HCT116 (cell line): ENCODE results near the gene PTPRO. TPM values are rescaled to one million over a fixed set of nuclear protein-coding genes. Genes with fewer than 3 reads are reported as not detected.

ENCODE experiments used
- ATAC-seq: fragments of 200-7000 bp; cut with Tn5 transposase; 2 replicates; pipeline ENCODE4 v1.9.1; 2020; ENCODE audit warnings: mild to moderate bottlenecking, moderate library complexity
- BruUV-seq: library from RNA; stranded (reverse); fragments of 400-500 nt; replicated peaks from 2 replicates; lab custom pipeline; 2021; lab: Mats Ljungman, UMichigan
- CTCF ChIA-PET: fragments of 300-600 bp; sonication (Branson Sonifier 250); formaldehyde crosslinking; loops from one replicate; lab custom pipeline; 2021; ENCODE audit warnings: antibody characterized with exemption; lab: Charles Lee
- POLR2A ChIA-PET: fragments of 300-600, 350-600 bp; sonication (Branson Sonifier 250); formaldehyde crosslinking; loops from one replicate; lab custom pipeline; 2021; ENCODE audit warnings: antibody characterized with exemption; lab: Charles Lee
- RAD21 ChIA-PET, 2 experiments: fragments of 300-600 bp; sonication (Branson Sonifier 250); formaldehyde crosslinking; loops; one replicate each; lab custom pipeline; 2023; ENCODE audit warnings: low total read pairs in 2 of 2; ENCODE audit not compliant: uncharacterized antibody in 2 of 2, unreplicated experiment in 2 of 2, low non-redundant PET in 1 of 2; lab: Charles Lee
- DNase-seq: peaks from one replicate; pipeline ENCODE4 v3.0.0-alpha.2; 2010; ENCODE audit warnings: low read depth, low spot score
- H2AFZ ChIP-seq: fragments of 200-600 bp; shearing (Covaris generic), sonication (generic); 2 replicates; pipeline ENCODE4 v1.6.1; 2017; ENCODE audit warnings: low read depth, mixed run types, mixed read lengths, antibody characterized with exemption, low read length; ENCODE audit not compliant: poor library complexity, severe bottlenecking
- H3K27ac ChIP-seq: 2 replicates; pipeline ENCODE4 v1.5.1; 2012; ENCODE audit warnings: low read depth, low read length
- H3K27me3 ChIP-seq: fragments of 200-600 bp; sonication (generic); 2 replicates; pipeline ENCODE4 v1.6.1; 2016; ENCODE audit warnings: mixed run types, low read length, mixed read lengths; ENCODE audit not compliant: insufficient read depth
- H3K36me3 ChIP-seq, 2 experiments: fragments of 200-500 bp in 1 of 2; fragments of 200-600 bp in 1 of 2; sonication (Bioruptor generic) in 1 of 2; sonication (generic) in 1 of 2; 2 replicates each; pipeline versions ENCODE4 v1.5.1 to v1.6.1; 2014 to 2016; ENCODE audit warnings: low read length in 2 of 2, inconsistent platforms in 1 of 2, mixed read lengths in 1 of 2, mixed run types in 1 of 2; ENCODE audit not compliant: insufficient read depth in 2 of 2, control insufficient read depth in 1 of 2
- H3K4me1 ChIP-seq, 2 experiments: fragments of 200-600 bp in 1 of 2; sonication (generic) in 1 of 2; 2 replicates each; pipeline versions ENCODE4 v1.5.1 to v1.6.1; 2012 to 2017; ENCODE audit warnings: low read length in 2 of 2, inconsistent platforms in 1 of 2, mild to moderate bottlenecking in 1 of 2, mixed read lengths in 1 of 2, mixed run types in 1 of 2, moderate library complexity in 1 of 2; ENCODE audit not compliant: insufficient read depth in 2 of 2, control insufficient read depth in 1 of 2
- H3K4me2 ChIP-seq: fragments of 200-600 bp; sonication (generic); 2 replicates; pipeline ENCODE4 v1.6.1; 2017; ENCODE audit warnings: mixed run types, low read length, mixed read lengths
- H3K4me3 ChIP-seq, 2 experiments: fragments of 200-600 bp in 1 of 2; sonication (generic) in 1 of 2; replicated peaks in 1 of 2; 2 replicates each; pipeline ENCODE4 v1.5.1; 2011 to 2016; ENCODE audit warnings: low read length in 2 of 2, control low read depth in 1 of 2, low read depth in 1 of 2, mild to moderate bottlenecking in 1 of 2, mixed read lengths in 1 of 2, mixed run types in 1 of 2
- H3K79me2 ChIP-seq: fragments of 200-600 bp; sonication (generic); 2 replicates; pipeline ENCODE4 v1.6.1; 2017; ENCODE audit warnings: mild to moderate bottlenecking, mixed run types, low read length, moderate library complexity, mixed read lengths; ENCODE audit not compliant: insufficient read depth
- H3K9ac ChIP-seq: fragments of 200-600 bp; sonication (generic); 2 replicates; pipeline ENCODE4 v1.6.1; 2016; ENCODE audit warnings: low read length, mixed read lengths
- H3K9me2 ChIP-seq: fragments of 200-600 bp; sonication (generic), shearing (Covaris generic); 2 replicates; pipeline ENCODE4 v1.6.1; 2017; ENCODE audit warnings: mixed run types, mild to moderate bottlenecking, moderate library complexity; ENCODE audit not compliant: insufficient read depth
- H3K9me3 ChIP-seq, 2 experiments: fragments of 200-500 bp in 1 of 2; fragments of 200-600 bp in 1 of 2; sonication (Bioruptor generic) in 1 of 2; sonication (generic) in 1 of 2; 2 replicates each; pipeline ENCODE4 v1.6.1; 2014 to 2017; ENCODE audit warnings: low read length in 2 of 2, mixed read lengths in 2 of 2, inconsistent platforms in 1 of 2, low read depth in 1 of 2, mild to moderate bottlenecking in 1 of 2, mixed run types in 1 of 2, moderate library complexity in 1 of 2; ENCODE audit not compliant: control insufficient read depth in 1 of 2, insufficient read depth in 1 of 2
- H4K20me1 ChIP-seq: fragments of 200-600 bp; sonication (generic), shearing (Covaris generic); 2 replicates; pipeline ENCODE4 v1.6.1; 2017; ENCODE audit warnings: mixed run types, mild to moderate bottlenecking, moderate library complexity; ENCODE audit not compliant: insufficient read depth
- ELF1 ChIP-seq: IDR thresholded peaks from 2 replicates; pipeline ENCODE4 v1.6.1; 2012; ENCODE audit warnings: low read depth, borderline replicate concordance
- EZH2phosphoT487 ChIP-seq: fragments of 200-600 bp; IDR thresholded peaks from 2 replicates; pipeline ENCODE4 v1.6.1; 2018; ENCODE audit warnings: antibody characterized with exemption, borderline replicate concordance
- MAX ChIP-seq: IDR thresholded peaks from 2 replicates; pipeline ENCODE4 v1.6.1; 2012
- POLR2AphosphoS5 ChIP-seq: IDR thresholded peaks from 2 replicates; pipeline ENCODE4 v1.6.1; 2011; ENCODE audit warnings: mild to moderate bottlenecking, low read depth, low read length, moderate library complexity
- SIN3A ChIP-seq: IDR thresholded peaks from 2 replicates; pipeline ENCODE4 v1.6.1; 2012; ENCODE audit warnings: low read depth
- SP1 ChIP-seq: IDR thresholded peaks from 2 replicates; pipeline ENCODE4 v1.6.1; 2012; ENCODE audit warnings: low read depth
- TCF7L2 ChIP-seq: IDR thresholded peaks from 2 replicates; pipeline ENCODE4 v1.7.0; 2011; ENCODE audit warnings: borderline replicate concordance, inconsistent platforms; ENCODE audit not compliant: insufficient read depth, insufficient read length; ENCODE audit errors: extremely low read depth
- intact Hi-C: fragments of 100-400 bp; cut with micrococcal nuclease; formaldehyde crosslinking; loops from 2 replicates; pipeline ENCODE4 v1.10.0; 2022
- total RNA-seq: library from RNA; stranded (reverse); gene quantifications from one replicate; pipeline ENCODE4 v1.2.1, GENCODE V29; 2021; ENCODE audit not compliant: unreplicated experiment
- TF ChIP-seq, protein P1 (sequence below): IDR thresholded peaks from 2 replicates; pipeline ENCODE4 v1.6.1; 2012
- TF ChIP-seq, protein P2 (sequence below), 3 experiments: fragments of 200-600 bp in 1 of 3; sonication (generic) in 1 of 3; IDR thresholded peaks in 2 of 3; conservative IDR thresholded peaks in 1 of 3; 2 replicates each; pipeline ENCODE4 v1.5.1; 2012 to 2017; ENCODE audit warnings: low read depth in 2 of 3, low read length in 2 of 3, antibody characterized with exemption in 1 of 3, borderline replicate concordance in 1 of 3, control low read depth in 1 of 3, mild to moderate bottlenecking in 1 of 3, mixed read lengths in 1 of 3, mixed run types in 1 of 3, moderate library complexity in 1 of 3; ENCODE audit not compliant: insufficient read depth in 1 of 3

PTPRO gene
- total RNA-seq, 1 experiment from 2014 or later: not detected

GRCh38 chr12:15334225-15334624, 11.9 kb downstream of the PTPRO start:
- H2AFZ ChIP-seq: no peak overlapping the region
- no peaks in the 10 kb centered on the region for H3K79me2 ChIP-seq
- DNase-seq: no peak
- RAD21 ChIA-PET: no interaction called here
- H3K27ac ChIP-seq: no peak overlapping the region
- H3K9me2 ChIP-seq: no peaks in the 10 kb centered on the region
- no peak overlapping the region for H3K4me3 ChIP-seq
- intact Hi-C loops: no loop called here
- BruUV-seq: no TSS peak
- H4K20me1 ChIP-seq: no peaks in the 10 kb centered on the region
- POLR2A ChIA-PET: no interaction called here
- H3K4me1 ChIP-seq: no peaks in the 10 kb centered on the region
- no peak overlapping the region for H3K9ac ChIP-seq
- ATAC-seq: no peak
- TF ChIP-seq SIN3A (no peak), EZH2phosphoT487 (no peak), SP1 (no peak), TCF7L2 (no peak), POLR2AphosphoS5 (no peak), ELF1 (no peak), MAX (no peak)
- TF ChIP-seq, protein P1, sequence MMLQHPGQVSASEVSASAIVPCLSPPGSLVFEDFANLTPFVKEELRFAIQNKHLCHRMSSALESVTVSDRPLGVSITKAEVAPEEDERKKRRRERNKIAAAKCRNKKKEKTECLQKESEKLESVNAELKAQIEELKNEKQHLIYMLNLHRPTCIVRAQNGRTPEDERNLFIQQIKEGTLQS: no peak
- TF ChIP-seq, protein P2, sequence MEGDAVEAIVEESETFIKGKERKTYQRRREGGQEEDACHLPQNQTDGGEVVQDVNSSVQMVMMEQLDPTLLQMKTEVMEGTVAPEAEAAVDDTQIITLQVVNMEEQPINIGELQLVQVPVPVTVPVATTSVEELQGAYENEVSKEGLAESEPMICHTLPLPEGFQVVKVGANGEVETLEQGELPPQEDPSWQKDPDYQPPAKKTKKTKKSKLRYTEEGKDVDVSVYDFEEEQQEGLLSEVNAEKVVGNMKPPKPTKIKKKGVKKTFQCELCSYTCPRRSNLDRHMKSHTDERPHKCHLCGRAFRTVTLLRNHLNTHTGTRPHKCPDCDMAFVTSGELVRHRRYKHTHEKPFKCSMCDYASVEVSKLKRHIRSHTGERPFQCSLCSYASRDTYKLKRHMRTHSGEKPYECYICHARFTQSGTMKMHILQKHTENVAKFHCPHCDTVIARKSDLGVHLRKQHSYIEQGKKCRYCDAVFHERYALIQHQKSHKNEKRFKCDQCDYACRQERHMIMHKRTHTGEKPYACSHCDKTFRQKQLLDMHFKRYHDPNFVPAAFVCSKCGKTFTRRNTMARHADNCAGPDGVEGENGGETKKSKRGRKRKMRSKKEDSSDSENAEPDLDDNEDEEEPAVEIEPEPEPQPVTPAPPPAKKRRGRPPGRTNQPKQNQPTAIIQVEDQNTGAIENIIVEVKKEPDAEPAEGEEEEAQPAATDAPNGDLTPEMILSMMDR (IDR thresholded peaks at IDR 0.05 in 2 of 3, conservative IDR thresholded peaks at IDR 0.05 in 1 of 3; ENCODE audit: borderline replicate concordance in 1 of 3, insufficient read depth in 1 of 3, low read depth in 2 of 3, low read length in 2 of 3): no peak
- TF ChIP-seq, all 23 proteins: peak for 0
- H3K27me3 ChIP-seq: peaks cover 60% of the 10 kb centered on the region
- H3K9me3 ChIP-seq: no peaks in the 10 kb centered on the region
- CTCF ChIA-PET: no interaction called here
- H3K4me2 ChIP-seq: no peak overlapping the region
- no peaks in the 10 kb centered on the region for H3K36me3 ChIP-seq
